Cardiac muscle cell (in vitro differentiated cells and primary cell): ENCODE results near the gene TLR9. TPM values are rescaled to one million over a fixed set of nuclear protein-coding genes. Genes with fewer than 3 reads are reported as not detected.

ENCODE experiments used
- DNase-seq, 2 donors: peaks; one replicate each; pipeline versions ENCODE4 v3.0.0 to v3.0.0-alpha.2; 2010 to 2017; ENCODE audit warnings: low read depth in 1 of 2, low spot score in 1 of 2
- H3K27ac ChIP-seq: fragments of 200-600 bp; sonication (generic); 2 replicates; pipeline ENCODE4 v1.5.1; 2016
- H3K27me3 ChIP-seq: fragments of 200-600 bp; sonication (generic); 2 replicates; pipeline ENCODE4 v1.6.0; 2016; ENCODE audit warnings: control low read depth
- H3K36me3 ChIP-seq: fragments of 200-600 bp; sonication (generic); 2 replicates; pipeline ENCODE4 v1.5.1; 2016; ENCODE audit warnings: control low read depth
- H3K4me1 ChIP-seq: fragments of 200-600 bp; sonication (generic); 2 replicates; pipeline ENCODE4 v1.8.1; 2017; ENCODE audit warnings: low read depth, mild to moderate bottlenecking, mixed run types
- H3K4me3 ChIP-seq: fragments of 200-600 bp; sonication (generic); 2 replicates; pipeline ENCODE4 v1.5.1; 2016; ENCODE audit warnings: mild to moderate bottlenecking
- H3K9me3 ChIP-seq: fragments of 200-600 bp; sonication (generic); 2 replicates; pipeline ENCODE4 v1.5.1; 2017; ENCODE audit warnings: low read depth, mild to moderate bottlenecking, control low read depth
- polyA plus RNA-seq: library from polyadenylated mRNA; unstranded; fragments of >200 nt; fragmentation: Nextera tagmentation; extraction: Ambion mirVana; gene quantifications from 2 replicates; pipeline ENCODE4 v1.2.1, GENCODE V29; 2016
- total RNA-seq: library from RNA; depleted of rRNA; stranded (reverse); fragments of >200 nt; gene quantifications from 2 replicates; pipeline ENCODE4 v1.2.3, GENCODE V29; 2016
- TF ChIP-seq, protein P1 (sequence below): IDR thresholded peaks from 2 replicates; pipeline ENCODE4 v1.5.1; 2012; ENCODE audit warnings: low read depth, mild to moderate bottlenecking, low read length

The TLR9 gene
- total and polyA plus RNA-seq, 2 experiments from 2014 or later: 0.15 TPM; not detected in 1

- H3K4me1 ChIP-seq: peaks cover 12% of the 10 kb centered on the region
- no peak overlapping the region for H3K4me3 ChIP-seq
- H3K36me3 ChIP-seq: no peaks in the 10 kb centered on the region
- no peak for DNase-seq
- no peaks in the 10 kb centered on the region for H3K9me3 ChIP-seq
- no peaks in the 10 kb centered on the region for H3K27me3 ChIP-seq
- TF ChIP-seq, protein P1, sequence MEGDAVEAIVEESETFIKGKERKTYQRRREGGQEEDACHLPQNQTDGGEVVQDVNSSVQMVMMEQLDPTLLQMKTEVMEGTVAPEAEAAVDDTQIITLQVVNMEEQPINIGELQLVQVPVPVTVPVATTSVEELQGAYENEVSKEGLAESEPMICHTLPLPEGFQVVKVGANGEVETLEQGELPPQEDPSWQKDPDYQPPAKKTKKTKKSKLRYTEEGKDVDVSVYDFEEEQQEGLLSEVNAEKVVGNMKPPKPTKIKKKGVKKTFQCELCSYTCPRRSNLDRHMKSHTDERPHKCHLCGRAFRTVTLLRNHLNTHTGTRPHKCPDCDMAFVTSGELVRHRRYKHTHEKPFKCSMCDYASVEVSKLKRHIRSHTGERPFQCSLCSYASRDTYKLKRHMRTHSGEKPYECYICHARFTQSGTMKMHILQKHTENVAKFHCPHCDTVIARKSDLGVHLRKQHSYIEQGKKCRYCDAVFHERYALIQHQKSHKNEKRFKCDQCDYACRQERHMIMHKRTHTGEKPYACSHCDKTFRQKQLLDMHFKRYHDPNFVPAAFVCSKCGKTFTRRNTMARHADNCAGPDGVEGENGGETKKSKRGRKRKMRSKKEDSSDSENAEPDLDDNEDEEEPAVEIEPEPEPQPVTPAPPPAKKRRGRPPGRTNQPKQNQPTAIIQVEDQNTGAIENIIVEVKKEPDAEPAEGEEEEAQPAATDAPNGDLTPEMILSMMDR: no peak
- H3K27ac ChIP-seq: no peak overlapping the region
These were observed 47.8 kb downstream of the TLR9 start for GRCh38 chr3:52177701-52178042.

GRCh38 chr3:52176951-52177700 lies 48.3 kb downstream of the TLR9 start:
- peaks cover 9% of the 10 kb centered on the region for H3K4me1 ChIP-seq
- no peaks in the 10 kb centered on the region for H3K9me3 ChIP-seq
- H3K27ac ChIP-seq: no peak overlapping the region
- H3K27me3 ChIP-seq: no peaks in the 10 kb centered on the region
- TF ChIP-seq, protein P1: no peak
- no peaks in the 10 kb centered on the region for H3K36me3 ChIP-seq
- no peak overlapping the region for H3K4me3 ChIP-seq
- no peak for DNase-seq

DNA sequence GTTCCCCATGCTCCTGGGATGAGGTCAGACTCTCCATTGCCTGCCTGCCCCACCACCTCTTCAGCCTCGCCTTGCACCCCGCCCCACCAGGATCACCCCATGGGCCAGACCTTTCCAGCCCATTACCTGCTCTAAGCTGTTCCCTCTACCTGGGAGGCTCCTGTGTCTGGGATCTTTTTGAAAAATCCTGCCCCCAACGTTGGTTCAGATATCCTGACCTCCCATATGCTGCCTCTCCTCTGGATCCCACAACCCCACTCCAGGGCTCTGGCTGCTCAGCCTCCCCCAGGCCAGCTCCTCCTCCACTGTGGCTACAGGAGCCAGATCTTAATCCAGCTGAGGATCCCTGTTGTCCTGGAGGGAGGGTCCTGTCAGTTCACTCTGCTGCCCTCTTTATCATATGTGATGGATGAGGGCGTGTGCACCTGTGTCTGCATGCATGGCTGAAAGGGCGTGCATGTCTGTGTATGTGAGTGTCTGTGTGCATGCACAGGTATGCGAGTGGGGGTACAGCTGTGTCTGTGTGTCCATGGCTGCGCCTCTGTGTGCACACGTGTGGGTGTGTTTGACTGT lies 49.2 kb downstream of the TLR9 start:
- no peaks in the 10 kb centered on the region for H3K36me3 ChIP-seq
- TF ChIP-seq, protein P1: no peak
- H3K27ac ChIP-seq: no peak overlapping the region
- no peaks in the 10 kb centered on the region for H3K9me3 ChIP-seq
- H3K4me1 ChIP-seq: peaks cover 1% of the 10 kb centered on the region
- H3K4me3 ChIP-seq: no peak overlapping the region
- no peaks in the 10 kb centered on the region for H3K27me3 ChIP-seq
- no peak for DNase-seq

DNA sequence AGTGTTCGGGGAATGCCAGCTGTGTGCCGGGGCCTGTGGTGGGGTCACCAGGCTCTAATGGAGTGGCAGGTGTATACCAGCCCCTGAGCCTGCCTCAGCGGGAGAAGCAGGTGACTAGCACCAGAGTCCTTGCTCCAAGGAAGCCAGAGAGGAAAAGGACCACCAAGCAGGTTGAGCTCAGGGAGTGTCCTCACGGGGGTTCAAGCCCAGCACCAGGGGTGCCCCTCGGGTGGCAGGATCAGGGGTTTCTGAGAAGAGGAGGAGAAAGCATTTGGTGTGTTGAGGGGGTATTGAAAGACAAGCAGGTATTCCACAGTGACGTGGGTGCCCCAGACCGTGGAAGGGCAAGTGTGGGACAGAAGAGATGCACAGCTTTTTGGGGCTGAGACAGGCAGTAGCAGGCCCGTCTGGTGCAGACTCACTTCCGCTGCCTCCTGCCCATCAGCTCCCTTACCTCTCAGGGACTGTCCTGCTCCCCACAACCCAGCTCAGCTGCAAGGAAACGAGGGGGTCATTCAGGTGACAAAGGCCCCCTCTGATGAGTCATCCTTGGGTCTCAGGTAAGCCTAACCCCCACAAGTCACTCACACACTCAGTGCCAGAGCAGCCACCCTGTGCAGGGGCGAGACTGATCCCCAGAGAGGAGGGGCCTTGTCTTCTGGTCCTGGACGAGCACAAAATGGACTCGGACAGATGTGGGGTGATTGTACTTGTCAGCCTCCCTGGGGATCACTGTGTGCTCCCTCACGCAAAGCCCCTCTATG lies 49.8 kb downstream of the TLR9 start:
- H3K4me1 ChIP-seq: no peaks in the 10 kb centered on the region
- TF ChIP-seq, protein P1: no peak
- no peaks in the 10 kb centered on the region for H3K9me3 ChIP-seq
- no peak overlapping the region for H3K27ac ChIP-seq
- no peaks in the 10 kb centered on the region for H3K27me3 ChIP-seq
- no peak overlapping the region for H3K4me3 ChIP-seq
- no peaks in the 10 kb centered on the region for H3K36me3 ChIP-seq
- DNase-seq: no peak

GRCh38 chr3:52174896-52175295 lies 50.5 kb downstream of the TLR9 start:
- no peak for DNase-seq
- Histone ChIP-seq H3K36me3 (no peaks in the 10 kb centered on the region), H3K4me3 (no peak overlapping the region), H3K27ac (no peak overlapping the region), H3K4me1 (no peaks in the 10 kb centered on the region), H3K27me3 (no peaks in the 10 kb centered on the region), H3K9me3 (no peaks in the 10 kb centered on the region)
- TF ChIP-seq, protein P1: no peak
